ENCODE measurements around the gene OR12D3. TPM values are rescaled to one million over a fixed set of nuclear protein-coding genes. Genes with fewer than 3 reads are reported as not detected.
"Not testable (repeated sequence)": the region's sequence is repeated elsewhere in the genome, so short reads cannot be mapped to it uniquely, and the experiment has no call there.

OR12D3 gene
- total RNA-seq, 2 experiments from 2014 or later = not detected

DNA sequence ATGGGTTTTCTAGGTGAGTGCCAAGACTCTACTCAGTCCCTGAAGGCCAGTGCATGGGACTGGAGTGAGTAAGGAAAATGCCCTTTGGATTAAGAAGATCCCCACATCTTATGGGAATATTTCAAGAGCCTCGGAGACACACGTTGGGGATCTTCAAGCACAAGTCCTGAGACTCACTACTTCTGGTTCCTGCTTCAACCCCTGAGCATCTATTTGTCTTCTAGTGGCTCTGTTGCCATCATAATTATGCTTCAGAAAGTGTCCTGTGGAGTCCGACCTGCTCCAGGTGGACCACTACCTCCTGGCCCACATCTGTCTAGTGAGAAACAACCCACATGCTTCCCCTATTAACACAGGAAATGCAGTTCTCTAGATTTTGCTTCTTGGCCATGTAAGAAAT is 6.3 kb downstream of the OR12D3 start, which contains the start of gene OR5V1:
Gene OR5V1 (minus strand): TSS at position 101 of the 400 bp plus-strand sequence. CDS start 12,670 bp downstream, outside the sequence.
- no peaks in the 10 kb centered on the region for H3K9me3 Mint-ChIP-seq
- H3K27me3 Mint-ChIP-seq = peaks cover 24% of the 10 kb centered on the region
- ATAC-seq (no peak), DNase-seq (no peak)
- TF ChIP-seq, protein P1, sequence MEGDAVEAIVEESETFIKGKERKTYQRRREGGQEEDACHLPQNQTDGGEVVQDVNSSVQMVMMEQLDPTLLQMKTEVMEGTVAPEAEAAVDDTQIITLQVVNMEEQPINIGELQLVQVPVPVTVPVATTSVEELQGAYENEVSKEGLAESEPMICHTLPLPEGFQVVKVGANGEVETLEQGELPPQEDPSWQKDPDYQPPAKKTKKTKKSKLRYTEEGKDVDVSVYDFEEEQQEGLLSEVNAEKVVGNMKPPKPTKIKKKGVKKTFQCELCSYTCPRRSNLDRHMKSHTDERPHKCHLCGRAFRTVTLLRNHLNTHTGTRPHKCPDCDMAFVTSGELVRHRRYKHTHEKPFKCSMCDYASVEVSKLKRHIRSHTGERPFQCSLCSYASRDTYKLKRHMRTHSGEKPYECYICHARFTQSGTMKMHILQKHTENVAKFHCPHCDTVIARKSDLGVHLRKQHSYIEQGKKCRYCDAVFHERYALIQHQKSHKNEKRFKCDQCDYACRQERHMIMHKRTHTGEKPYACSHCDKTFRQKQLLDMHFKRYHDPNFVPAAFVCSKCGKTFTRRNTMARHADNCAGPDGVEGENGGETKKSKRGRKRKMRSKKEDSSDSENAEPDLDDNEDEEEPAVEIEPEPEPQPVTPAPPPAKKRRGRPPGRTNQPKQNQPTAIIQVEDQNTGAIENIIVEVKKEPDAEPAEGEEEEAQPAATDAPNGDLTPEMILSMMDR (IDR thresholded peaks at IDR 0.05) = no peak
- H3K4me3 Mint-ChIP-seq = no peak within 1 kb of the TSS
- H3K36me3 Mint-ChIP-seq (ENCODE audit: low read depth) = no peaks in the 10 kb centered on the region
- intact Hi-C loops (cut with micrococcal nuclease) = no loop called here
- ChIA-PET POLR2A (no interaction called here), CTCF (no interaction called here)
- no peak within 1 kb of the TSS for H3K27ac Mint-ChIP-seq
- no peaks in the 10 kb centered on the region for H3K4me1 Mint-ChIP-seq (ENCODE audit: low read depth)

DNA sequence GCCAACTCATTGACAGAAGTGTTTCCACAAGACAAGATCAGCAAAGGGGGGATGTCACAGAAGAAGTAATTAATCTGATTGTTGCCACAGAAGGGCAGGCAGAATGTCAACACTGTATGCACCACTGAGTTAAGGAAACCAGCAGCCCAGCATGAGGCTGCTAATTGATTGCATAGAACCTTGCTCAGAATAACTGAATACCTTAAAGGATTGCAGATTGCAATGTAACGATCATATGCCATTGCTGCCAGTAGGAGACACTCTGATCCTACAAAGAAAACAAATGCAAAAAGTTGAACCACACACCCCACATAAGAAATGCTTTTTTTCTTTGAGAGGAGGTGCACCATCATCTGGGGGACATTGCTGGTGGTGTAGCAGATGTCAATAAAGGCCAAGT is 19.5 kb downstream of the OR12D3 start:
- ChIA-PET CTCF (no interaction called here), POLR2A (no interaction called here)
- no peak for DNase-seq
- no peak for ATAC-seq
- H3K36me3 Mint-ChIP-seq (ENCODE audit: low read depth) = no peaks in the 10 kb centered on the region
- no peaks in the 10 kb centered on the region for H3K4me1 Mint-ChIP-seq (ENCODE audit: low read depth)
- H3K4me3 Mint-ChIP-seq = no peak overlapping the region
- TF ChIP-seq, protein P1 (IDR thresholded peaks at IDR 0.05) = no peak
- H3K9me3 Mint-ChIP-seq = peaks cover 12% of the 10 kb centered on the region
- intact Hi-C loops (cut with micrococcal nuclease) = no loop called here
- H3K27me3 Mint-ChIP-seq = peaks cover 43% of the 10 kb centered on the region
- H3K27ac Mint-ChIP-seq = no peak overlapping the region

DNA sequence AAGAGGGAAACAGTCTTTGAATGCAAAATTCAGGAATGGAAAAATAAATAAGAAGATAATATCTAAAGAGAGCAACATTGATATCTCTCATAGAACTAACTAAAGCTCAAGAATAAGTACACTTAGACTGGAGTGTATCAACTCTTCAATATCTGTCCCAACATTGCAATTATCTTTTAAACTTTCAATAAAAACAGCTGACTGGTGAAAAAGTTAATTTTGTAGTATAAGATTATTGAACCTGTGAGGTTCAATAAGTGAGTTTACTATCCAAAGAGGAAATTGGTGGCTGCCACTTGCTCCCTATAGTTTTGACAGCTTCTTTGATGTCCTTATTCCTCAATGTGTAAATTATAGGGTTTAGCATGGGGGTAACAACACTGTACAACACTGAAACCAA is 20.1 kb downstream of the OR12D3 start:
- ChIA-PET POLR2A (no interaction called here), CTCF (interaction anchor here (0.8 kb wide), 1 partner anchor 235 kb away, joined by 3 read pairs; no protein-coding TSS in a partner anchor)
- no peak overlapping the region for H3K27ac Mint-ChIP-seq
- TF ChIP-seq, protein P1 (IDR thresholded peaks at IDR 0.05) = no peak
- H3K4me1 Mint-ChIP-seq (ENCODE audit: low read depth) = no peaks in the 10 kb centered on the region
- H3K36me3 Mint-ChIP-seq (ENCODE audit: low read depth) = no peaks in the 10 kb centered on the region
- H3K27me3 Mint-ChIP-seq = peaks cover 41% of the 10 kb centered on the region
- H3K4me3 Mint-ChIP-seq = no peak overlapping the region
- intact Hi-C loops (cut with micrococcal nuclease) = no loop called here
- DNase-seq (no peak), ATAC-seq (no peak)
- H3K9me3 Mint-ChIP-seq = peaks cover 12% of the 10 kb centered on the region

DNA sequence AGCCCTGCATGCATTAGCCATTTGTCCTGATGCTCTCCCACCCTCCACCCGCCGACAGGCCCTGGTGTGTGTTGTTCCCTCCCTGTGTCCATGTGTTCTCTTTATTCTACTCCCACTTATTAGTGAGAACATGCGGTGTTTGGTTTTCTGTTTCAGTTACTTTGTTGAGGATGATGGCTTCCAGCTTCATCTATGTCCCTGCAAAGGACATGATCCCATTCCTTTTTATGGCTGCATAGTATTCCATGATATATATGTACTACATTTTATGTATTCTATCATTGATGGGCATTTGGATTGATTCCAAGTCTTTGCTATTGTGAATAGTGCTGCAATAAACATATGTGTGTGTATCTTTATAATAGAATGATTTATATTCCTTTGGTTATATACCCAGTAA is 25.7 kb downstream of the OR12D3 start:
- H3K4me3 Mint-ChIP-seq = not testable (repeated sequence)

DNA sequence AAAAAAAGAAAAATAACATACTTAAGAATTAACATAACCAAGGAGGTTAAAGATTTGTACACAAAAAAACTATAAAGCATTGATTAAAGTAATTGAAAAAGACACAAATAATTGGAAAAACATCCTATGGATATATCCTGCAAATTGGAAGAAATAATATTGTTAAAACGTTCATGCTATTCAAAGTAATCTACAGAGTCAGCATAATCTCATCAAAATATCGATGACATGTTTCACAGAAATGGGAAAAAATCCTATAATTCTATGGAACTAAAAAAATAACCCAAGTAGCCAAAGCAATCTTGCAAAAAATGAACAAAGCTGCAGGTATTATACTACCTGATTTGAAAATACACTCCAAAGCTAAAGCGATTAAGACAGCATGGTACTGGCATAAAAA is 29.7 kb downstream of the OR12D3 start:
- CTCF ChIA-PET = no interaction called here
- Mint-ChIP-seq H3K36me3 (ENCODE audit: low read depth) (no peaks in the 10 kb centered on the region), H3K4me3 (no peak overlapping the region), H3K27ac (no peak overlapping the region), H3K27me3 (peaks cover 18% of the 10 kb centered on the region), H3K4me1 (ENCODE audit: low read depth) (no peaks in the 10 kb centered on the region), H3K9me3 (no peaks in the 10 kb centered on the region)
- DNase-seq (no peak), ATAC-seq (no peak)
- POLR2A ChIA-PET = interaction anchor here (0.7 kb wide), 1 partner anchor 143 kb away, joined by 3 read pairs; no protein-coding TSS in a partner anchor
- intact Hi-C loops (cut with micrococcal nuclease) = no loop called here
- TF ChIP-seq, protein P1 (IDR thresholded peaks at IDR 0.05) = no peak

More for the DNA sequence above, 25.7 kb downstream of the OR12D3 start:
- DNase-seq; intact Hi-C loops (cut with micrococcal nuclease); ATAC-seq; H3K36me3 Mint-ChIP-seq (ENCODE audit: low read depth); H3K27ac Mint-ChIP-seq; CTCF ChIA-PET; H3K4me1 Mint-ChIP-seq (ENCODE audit: low read depth): not testable (repeated sequence)
- POLR2A ChIA-PET = interaction anchor here (0.8 kb wide), 1 partner anchor 95 kb away, joined by 3 read pairs; no protein-coding TSS in a partner anchor
- peaks cover 35% of the 10 kb centered on the region for H3K27me3 Mint-ChIP-seq
- peaks cover 12% of the 10 kb centered on the region for H3K9me3 Mint-ChIP-seq
